ENCODE measurements around the gene DDX60.

DNA sequence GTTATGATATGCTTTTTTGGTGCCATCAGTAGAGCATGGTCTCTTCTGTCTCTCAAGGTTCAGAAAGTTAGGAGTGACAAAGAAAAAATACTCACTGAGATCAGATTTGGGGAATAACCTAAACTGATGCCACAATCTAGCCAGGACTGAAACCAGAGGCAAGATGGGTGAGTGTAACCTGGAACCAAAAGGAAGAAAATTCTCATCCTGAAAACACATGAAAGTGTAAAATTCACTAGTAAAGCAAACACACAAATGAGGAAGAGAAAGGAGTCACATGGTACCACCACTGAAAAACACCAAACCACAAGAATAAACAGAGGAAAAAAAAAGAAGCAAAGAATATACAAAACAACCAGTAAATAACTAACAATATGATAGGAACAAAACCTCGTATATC lies 129.8 kb downstream of the DDX60 start:
- TF ChIP-seq POLR2AphosphoS5 (IDR thresholded peaks at IDR 0.05): no peak
- TF ChIP-seq, protein P1, sequence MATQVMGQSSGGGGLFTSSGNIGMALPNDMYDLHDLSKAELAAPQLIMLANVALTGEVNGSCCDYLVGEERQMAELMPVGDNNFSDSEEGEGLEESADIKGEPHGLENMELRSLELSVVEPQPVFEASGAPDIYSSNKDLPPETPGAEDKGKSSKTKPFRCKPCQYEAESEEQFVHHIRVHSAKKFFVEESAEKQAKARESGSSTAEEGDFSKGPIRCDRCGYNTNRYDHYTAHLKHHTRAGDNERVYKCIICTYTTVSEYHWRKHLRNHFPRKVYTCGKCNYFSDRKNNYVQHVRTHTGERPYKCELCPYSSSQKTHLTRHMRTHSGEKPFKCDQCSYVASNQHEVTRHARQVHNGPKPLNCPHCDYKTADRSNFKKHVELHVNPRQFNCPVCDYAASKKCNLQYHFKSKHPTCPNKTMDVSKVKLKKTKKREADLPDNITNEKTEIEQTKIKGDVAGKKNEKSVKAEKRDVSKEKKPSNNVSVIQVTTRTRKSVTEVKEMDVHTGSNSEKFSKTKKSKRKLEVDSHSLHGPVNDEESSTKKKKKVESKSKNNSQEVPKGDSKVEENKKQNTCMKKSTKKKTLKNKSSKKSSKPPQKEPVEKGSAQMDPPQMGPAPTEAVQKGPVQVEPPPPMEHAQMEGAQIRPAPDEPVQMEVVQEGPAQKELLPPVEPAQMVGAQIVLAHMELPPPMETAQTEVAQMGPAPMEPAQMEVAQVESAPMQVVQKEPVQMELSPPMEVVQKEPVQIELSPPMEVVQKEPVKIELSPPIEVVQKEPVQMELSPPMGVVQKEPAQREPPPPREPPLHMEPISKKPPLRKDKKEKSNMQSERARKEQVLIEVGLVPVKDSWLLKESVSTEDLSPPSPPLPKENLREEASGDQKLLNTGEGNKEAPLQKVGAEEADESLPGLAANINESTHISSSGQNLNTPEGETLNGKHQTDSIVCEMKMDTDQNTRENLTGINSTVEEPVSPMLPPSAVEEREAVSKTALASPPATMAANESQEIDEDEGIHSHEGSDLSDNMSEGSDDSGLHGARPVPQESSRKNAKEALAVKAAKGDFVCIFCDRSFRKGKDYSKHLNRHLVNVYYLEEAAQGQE (IDR thresholded peaks at IDR 0.05; ENCODE audit: borderline replicate concordance): no peak
- no peak for TF ChIP-seq MXI1 (conservative IDR thresholded peaks at IDR 0.05; ENCODE audit: poor library complexity, severe bottlenecking)
- TF ChIP-seq, protein P2, sequence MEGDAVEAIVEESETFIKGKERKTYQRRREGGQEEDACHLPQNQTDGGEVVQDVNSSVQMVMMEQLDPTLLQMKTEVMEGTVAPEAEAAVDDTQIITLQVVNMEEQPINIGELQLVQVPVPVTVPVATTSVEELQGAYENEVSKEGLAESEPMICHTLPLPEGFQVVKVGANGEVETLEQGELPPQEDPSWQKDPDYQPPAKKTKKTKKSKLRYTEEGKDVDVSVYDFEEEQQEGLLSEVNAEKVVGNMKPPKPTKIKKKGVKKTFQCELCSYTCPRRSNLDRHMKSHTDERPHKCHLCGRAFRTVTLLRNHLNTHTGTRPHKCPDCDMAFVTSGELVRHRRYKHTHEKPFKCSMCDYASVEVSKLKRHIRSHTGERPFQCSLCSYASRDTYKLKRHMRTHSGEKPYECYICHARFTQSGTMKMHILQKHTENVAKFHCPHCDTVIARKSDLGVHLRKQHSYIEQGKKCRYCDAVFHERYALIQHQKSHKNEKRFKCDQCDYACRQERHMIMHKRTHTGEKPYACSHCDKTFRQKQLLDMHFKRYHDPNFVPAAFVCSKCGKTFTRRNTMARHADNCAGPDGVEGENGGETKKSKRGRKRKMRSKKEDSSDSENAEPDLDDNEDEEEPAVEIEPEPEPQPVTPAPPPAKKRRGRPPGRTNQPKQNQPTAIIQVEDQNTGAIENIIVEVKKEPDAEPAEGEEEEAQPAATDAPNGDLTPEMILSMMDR (IDR thresholded peaks at IDR 0.05; ENCODE audit: poor library complexity, severe bottlenecking): no peak
- TF ChIP-seq RAD21 (conservative IDR thresholded peaks at IDR 0.05): no peak
- TF ChIP-seq EP300 (conservative IDR thresholded peaks at IDR 0.05; ENCODE audit: poor library complexity, severe bottlenecking): no peak

Measured in neural cell (in vitro differentiated cells).